HG03558 (cell line): ENCODE results near the gene CD47.

Source experiments
- ATAC-seq: cut with Tn5 transposase; IDR thresholded peaks from one replicate; pipeline ENCODE4 v1.9.1; 2021; ENCODE audit warnings: moderate number of reproducible peaks; ENCODE audit not compliant: unreplicated experiment; ENCODE audit errors: extremely low read depth

The CD47 gene

DNA sequence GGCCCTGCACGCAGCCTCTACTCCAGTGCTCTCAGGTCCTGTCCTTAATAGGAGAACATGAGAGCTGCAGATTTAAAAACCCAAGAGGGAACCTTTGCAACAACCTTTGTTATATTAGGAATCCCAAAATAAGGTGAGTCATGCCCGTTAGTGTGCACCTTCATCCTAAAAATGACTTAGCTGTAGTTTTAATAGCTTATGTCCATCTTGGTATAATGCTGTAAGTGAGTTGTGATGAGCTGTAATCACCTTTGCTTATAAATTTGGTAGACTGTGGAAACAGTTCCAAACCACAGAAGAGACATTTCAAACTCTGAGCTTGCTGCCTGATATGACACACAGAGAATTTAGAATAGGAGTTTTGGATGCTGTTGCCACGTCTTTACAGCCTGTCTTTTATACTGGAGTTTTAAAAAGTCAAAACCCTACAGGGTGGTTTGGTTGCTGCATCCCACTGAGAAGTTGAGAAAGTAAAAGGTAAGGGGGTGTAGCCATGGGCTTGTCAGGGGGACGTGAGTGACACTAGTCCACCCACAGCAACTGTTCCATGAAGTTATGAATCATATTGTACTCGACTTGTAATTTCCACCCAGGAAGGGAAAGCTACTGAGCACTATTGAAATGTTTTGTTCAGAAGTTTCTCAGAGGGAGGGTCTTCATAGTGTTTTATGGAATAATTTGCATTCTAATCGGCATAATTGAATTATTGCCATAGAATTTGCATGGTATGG lies 27.4 kb upstream of the CD47 start:
- no peak for ATAC-seq

DNA sequence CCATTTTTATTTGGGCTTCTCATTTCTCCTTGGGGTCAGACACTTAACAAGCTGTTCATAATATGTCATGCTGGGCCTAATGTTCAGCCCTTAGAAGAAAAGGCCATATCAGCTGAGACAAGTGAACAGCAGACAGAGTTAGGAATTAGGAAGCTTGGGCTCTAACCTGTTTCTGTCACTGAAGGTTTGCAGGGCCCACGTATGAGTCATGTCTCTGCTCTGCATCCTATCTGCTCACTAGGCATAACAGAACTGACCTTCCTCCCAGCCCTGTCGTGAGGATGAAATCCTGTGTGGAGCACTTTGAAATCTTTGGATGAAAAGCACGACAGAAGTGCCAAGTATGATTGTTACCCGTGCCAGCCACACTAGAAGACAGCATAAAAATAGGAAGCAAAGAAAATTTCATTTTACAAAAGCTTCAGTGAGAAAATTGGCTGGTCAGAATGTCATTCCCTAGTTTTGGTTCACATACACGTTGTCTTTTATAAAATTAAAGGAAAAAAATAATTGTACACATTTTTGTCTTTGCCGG lies 26.5 kb upstream of the CD47 start:
- no peak for ATAC-seq

DNA sequence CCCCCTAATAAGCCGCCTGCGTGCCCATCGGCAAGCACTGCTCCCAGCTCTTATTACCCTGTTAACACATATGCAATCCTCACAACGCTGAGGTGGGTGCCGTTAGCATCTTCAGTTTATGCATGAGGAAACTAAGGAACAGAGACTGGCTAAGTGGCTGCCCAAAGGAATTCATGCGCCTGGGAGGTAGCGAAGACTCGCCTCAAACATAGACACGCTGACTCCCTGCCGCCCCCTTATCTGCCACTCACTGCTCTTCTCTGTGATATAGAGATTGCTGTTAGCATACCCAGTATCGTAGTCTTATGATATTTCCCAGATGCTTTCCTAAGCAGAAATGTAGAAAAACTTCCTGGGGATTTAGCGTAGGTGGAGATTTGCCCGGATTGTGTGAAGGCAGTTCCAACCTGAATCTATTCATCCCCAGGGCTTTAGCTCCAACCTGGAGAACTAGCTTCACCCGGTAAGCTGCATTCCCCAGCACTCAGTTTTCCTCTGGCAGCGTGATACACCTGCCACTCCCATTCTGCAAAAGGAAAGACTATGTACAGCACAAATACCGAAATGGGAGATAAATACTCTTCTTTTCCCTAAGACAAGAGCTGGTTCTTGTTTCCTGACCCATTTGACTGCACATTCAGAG lies 23.7 kb upstream of the CD47 start:
- no peak for ATAC-seq

DNA sequence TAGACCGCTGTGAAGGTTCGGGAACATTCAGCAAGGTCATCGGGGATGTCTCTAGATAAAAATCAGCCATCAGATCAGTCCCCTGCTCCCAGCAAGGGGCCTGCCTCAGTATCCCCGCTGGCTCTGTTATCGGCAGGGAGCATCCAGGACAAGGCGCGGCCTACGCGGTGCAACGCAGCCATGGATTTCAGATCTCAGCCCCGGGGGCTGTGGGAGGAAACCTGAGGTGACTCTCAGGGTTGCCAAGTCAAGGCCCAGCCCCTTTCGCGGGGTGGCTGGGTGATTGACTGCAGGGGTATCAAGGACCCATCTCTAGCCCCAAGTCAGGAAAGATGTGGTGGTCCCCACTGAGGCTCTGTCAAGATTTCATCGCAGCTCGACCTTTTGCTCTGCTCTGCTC lies 23.1 kb upstream of the CD47 start:
- no peak for ATAC-seq

DNA sequence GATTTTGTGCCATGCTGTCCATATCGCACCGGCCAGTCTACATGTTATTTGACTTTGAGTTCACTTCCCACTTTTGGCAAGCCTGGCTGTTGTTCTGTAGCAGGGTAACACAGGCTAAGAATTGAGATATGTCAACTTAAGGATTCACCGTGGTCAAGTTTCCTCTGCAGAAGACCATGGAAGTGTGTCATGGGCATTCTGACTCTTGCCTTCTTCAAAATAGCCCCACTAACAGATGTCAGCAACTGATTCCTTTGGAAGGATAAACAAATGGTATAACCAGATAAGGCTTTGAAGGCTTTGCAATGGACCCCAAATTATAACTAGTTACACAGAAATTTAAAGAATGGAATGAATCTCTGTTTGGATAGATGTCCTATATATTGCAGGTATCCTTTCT lies 20.1 kb upstream of the CD47 start:
- no peak for ATAC-seq

DNA sequence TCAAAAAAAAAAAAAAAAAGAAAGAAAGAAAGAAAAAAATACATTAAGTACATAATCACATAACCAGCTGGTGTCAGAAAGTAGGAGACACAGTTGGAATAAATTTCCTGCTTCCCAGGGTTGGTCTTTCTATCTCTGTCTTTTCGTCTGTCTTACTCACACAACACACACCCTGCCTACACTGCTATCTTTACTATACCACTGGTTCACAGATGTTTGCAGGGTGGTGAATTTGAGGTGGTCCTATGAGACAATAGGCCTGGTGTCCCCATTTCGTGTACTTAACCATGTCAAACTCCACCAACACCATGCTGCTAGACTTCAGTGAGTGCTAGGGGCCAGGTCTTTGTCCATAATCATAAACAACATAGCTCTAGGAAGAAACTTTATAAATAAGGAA lies 17.6 kb upstream of the CD47 start:
- no peak for ATAC-seq

DNA sequence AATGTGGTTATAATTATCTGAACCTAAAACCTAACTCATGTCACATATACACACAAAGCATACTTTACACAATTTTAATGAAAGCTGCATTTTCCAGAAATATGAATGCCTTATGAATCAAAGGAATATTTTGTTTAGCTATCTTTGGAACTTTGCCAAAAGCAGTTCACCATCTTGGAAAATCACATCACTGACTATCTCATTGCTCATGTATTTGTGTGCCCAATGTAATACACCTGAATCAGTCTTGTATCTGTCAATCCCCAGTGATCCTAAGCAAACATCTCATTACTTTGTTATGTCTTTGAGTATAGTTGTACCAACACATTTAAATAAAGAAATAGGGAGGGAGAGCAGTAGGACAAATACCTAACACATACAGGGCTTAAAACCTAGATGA lies 15.6 kb upstream of the CD47 start:
- ATAC-seq: no peak

DNA sequence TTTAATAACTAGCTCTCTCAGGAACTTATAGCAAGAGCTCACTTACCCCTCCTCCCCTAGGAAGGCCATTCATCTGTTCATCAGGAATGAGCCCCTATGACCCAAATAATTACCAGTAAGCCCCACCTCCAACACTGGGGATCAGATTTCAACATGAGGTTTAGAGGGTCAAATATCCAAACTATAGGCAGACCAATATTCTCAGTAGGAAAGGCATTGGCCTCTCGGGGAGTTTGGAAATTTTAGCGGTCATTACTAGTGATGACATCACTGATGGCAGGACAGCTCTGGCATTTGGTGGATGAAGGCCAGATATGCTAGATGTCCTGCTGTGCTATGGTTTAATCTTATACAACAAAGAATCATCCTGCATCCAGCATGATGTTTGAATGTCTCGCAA lies 15.2 kb upstream of the CD47 start:
- ATAC-seq: no peak

DNA sequence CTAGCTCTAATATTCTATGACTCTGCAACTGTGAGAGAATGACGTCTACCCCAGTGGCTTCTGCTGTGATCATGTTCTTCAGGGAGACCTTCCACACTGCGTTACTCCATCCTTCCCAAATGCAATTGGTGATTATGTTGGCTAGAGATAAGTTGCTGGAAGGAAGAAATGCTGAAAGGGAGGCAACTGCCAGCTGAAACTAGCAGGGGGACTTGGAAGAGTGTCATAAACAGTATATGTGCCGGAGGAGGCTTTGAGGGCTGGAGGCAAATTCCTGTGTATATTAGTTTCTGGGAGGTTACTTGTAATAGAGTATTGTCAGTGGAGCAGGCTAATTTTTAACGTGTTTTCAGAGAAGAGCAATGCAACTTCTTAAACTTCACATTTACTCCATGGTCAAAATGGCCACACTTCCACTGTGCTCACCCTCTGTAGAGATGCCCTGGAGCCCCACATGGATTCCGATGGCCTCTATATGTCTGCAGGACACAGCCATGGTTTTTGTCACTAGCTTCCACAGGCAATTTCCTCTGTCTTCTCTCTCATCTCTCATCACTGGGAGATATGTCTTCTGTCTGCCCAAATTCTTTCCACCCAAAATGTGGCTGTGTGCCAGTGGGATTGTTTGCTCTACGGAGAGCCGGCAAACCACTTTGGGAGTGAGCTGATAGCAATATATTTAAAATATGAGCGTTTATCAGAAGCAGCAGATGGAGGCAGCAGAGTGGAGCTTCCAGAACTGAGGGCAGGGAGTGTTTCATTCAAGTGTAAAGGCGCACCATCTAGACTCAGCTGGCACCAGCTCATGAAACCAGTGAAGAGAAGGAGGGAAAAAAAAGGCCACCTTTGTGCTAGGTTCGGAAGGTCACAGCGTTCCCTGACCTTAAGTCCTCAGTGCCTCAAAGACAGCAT lies 13.3 kb upstream of the CD47 start:
- ATAC-seq: no peak

DNA sequence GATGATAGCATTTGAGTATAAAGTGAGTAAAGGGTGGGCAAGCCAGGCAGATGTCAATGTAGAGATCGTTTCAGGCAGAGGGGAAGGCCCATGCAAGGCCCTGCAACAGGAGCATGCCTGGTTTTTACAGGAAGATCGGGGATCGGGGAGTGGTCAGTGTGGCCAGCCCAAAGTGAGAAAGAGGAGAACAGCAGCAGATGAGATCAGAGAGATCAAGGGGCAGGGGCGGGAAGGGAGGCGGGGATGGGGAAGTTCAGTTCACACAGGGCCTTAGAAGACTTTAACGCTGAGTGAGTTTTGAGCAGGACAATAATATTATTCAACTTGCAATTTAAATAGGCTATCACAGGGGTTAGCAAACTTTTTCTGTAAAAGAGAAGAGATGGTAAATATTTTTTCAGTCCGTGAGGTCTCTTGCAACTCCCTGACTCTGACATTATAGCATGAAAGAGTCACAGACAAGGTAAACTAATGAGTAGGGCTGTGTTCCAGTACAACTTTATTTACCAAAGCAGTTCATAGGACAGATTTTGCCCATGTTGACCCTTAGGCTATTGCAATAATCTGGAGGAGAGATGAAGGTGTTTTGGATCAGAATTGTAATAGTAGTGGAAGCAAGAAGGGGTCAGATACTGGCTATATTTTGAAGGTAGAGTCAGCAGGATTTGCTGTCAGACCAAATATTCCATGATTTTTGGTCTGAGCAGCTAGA lies 12.4 kb upstream of the CD47 start:
- ATAC-seq: no peak

DNA sequence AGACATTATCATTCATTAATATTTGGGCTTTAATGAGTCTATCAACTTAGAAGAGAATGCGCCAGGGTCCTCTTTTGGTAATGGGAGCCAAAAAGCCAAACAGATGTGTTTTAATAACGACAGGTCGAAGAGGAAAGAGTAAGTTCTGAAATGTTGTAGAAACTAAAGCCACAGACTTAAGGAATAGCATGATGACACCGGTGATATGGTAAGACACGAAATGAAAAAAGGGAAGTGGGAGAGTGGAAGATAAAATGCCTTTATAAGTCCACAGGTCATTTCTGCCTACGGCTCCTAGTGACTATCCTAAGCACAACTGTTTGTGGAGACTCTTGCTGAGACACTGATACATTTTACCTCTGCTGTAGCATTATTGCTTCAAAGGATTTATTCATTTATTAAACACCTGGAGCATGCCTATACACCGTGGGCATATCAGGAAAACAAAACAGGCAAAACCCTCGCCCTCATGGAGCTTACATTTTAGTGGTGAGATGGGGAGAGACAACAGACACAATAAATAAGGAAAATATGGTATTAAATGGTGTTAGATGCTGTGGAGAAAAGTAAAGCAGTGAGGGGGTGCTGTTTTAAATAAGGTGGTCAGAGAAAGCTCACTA lies 11.7 kb upstream of the CD47 start:
- ATAC-seq: no peak

DNA sequence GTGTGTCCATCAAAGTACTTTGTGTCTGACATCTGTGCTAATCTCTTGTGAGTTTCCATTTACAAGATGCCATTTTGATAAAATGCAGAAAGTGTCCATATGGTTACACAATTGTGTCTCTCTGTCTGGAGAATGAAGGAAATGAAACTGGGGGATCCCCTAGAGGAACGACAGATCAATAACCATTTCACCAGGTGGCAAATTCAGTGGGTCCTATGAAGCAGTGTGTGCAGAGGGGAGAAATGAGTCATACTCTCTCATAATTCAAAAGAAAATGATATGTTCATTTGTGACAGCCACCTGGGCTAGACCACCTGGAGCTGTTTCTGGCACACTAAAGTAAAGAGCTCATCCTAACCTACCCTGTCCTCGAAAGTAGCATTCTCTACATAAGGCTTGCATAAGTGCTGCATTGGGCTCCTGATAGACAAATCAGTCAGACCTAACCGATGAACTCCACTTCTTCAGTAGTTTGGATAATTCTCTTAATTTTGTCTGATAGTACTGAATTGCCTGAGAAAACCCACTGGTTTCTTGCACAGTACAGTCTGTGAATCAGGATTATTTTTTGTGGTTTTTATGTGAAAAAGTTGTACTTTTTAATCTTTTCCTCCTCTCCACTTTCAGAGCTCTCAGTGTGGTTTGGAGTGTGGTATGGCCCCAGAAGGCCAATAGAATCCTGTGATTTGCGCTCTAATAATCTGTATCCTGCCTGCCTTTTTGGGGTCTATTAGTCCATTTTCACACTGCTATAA lies 10.3 kb upstream of the CD47 start:
- ATAC-seq: peak; percentile 93

DNA sequence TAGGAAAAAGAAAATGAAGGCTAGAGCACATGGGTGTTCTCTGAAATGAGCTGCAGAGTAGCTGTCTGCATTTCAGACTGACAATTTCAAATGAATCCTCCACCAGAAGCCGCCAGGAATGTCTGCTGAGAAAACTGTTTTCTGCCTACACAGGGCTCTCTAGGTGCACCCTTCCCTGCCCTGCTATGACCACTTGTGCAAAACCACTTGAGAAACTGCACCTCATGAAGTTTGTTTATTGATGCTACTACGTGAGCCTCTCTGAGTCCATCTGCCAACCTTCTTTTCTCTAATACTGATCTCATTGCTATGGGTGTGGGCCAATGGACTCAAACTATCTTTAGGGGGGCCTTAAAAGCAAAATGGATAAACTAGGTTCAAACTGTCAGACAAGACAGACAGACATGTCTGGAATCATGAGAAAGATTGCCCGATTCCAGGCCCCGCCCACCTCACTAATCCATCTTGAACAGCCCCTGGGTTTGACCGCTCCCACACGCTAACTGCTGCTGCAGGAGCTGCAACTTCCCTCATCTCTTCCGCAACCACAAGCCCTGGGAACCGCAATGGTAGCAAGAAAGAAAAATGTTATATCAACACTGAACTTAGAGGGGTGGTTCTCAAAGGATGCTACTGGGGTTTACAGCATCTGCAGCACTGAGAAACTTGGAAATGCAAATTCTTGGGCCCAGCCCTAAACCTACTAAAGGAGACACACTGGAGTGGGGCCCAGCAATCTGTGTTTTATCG lies 9.0 kb upstream of the CD47 start:
- ATAC-seq: no peak

DNA sequence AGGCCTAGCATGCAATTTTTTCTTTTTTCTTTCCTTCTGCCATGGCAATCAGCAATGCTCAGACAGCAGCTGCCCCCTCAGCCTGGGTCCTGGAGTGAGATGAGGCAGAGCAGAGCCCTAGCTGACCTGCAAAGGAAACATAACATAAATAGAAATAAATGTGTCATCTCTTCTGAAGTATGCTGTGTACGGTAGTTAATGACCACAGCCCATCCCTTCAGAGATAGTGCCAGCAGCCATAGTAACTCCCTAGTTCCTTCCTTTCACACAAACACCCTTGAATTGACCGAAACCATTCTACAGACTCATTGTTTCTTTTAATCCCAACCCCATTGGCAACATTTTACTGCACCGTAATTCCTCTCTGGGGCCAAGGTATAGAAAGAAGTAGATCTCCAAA lies 8.4 kb upstream of the CD47 start:
- ATAC-seq: no peak

DNA sequence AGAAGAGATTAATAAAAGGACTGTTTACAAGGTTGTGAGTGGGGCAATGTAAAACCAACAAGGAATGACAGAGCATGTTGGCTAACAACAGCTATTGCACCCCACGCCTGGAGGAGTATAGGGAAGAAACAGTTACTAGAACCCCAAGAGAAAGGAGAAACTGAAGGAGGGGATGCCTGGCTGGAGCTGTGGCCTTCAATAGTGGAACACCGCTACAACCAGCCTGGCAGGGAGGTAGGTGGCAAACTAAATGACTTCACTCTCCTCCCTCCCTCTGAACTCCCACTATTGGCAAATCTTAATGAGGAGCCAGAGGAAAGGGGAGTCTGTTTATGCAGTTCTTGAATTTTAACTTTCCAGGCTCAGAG lies 7.2 kb upstream of the CD47 start:
- no peak for ATAC-seq

DNA sequence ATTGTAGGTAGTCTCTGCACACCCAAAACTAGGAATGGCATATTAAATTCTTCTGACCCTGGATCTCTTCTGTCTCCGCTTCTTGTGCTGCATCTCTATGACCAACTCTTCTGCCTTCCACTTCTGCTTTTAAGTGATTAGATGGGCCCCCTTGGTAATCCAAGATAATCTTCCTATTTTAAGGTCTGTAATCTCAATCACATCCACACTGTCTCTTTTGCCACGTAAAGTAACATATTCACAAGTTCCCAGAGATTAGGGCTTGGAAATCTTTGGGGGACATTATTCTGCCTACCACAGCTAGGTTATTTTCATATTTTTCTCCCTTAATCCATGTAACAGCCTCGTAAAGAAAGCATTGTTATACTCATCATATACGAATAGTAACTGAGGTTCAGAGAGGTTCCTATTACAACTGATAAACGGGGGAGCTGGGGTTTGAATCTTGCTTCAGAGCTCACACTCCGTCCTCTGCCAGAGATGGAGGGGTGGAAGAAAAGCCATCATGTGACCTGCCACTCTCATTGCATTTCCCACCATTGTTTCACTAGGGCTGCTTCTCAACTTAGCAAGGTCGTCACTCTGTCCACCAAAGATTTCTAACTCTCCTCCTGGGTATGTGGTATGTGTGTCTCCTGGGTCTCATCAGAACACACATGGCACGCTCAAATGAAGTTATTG lies 6.6 kb upstream of the CD47 start:
- ATAC-seq: no peak

DNA sequence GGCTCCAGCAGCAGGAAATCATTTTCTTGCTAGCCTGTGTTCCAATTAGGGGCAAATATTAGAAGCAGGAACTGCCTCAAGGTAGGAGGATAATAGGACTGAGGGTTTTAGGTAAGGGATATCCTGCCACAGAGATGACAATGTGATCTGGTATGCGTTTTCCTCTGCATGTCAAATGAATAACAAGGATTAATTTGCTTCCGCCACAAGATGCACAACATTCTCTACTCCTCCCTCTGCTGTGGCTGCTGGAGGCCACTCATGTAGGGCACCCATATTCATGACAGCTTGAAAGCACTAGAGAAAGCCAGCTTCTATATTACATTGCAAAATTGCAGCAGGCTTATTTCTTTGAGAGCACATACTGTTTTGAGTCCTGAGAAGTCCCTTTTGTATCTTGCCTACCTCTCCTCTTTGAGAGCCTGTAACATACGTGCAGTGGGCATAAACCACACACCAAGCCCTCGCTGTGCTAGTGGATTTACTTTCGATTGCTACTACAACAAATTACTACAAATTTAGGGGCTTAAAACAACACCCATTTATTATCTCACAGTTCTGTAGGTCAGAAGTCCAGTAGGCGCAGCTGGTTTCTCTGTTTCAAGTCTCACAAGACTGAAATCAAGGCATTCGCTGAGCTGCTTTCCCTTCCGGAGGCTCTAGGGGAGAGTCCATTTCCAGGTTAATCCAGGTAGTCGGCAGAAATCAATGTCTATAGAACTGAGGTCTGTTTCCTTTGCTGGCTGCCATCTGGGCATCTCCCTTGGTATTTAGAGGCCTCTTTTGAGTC lies 5.9 kb upstream of the CD47 start:
- no peak for ATAC-seq
